Liver (tissue), 3 donors: Measurements from ENCODE around the gene EFCAB12.

ENCODE experiments used
- ATF3 ChIP-seq: IDR thresholded peaks from 2 replicates; pipeline ENCODE4 v1.6.1; 2016; ENCODE audit warnings: antibody characterized with exemption
- FOXA1 ChIP-seq: IDR thresholded peaks from 2 replicates; pipeline ENCODE4 v1.6.1; 2016; ENCODE audit warnings: antibody characterized with exemption
- JUND ChIP-seq, 2 donors: IDR thresholded peaks; 2 replicates each; pipeline ENCODE4 v1.6.1; 2016; ENCODE audit warnings: antibody characterized with exemption in 2 of 2
- RAD21 ChIP-seq, 2 donors: IDR thresholded peaks; 2 replicates each; pipeline ENCODE4 v1.6.1; 2016; ENCODE audit warnings: antibody characterized with exemption in 2 of 2, mild to moderate bottlenecking in 2 of 2
- RXRA ChIP-seq, 2 donors: IDR thresholded peaks; 2 replicates each; pipeline ENCODE4 v1.6.1; 2017 to 2018; ENCODE audit warnings: antibody characterized with exemption in 2 of 2, mild to moderate bottlenecking in 1 of 2
- SP1 ChIP-seq: IDR thresholded peaks from 2 replicates; pipeline ENCODE4 v1.6.1; 2018; ENCODE audit warnings: antibody characterized with exemption, mild to moderate bottlenecking
- TAF1 ChIP-seq: conservative IDR thresholded peaks from 2 replicates; pipeline ENCODE4 v1.6.1; 2016; ENCODE audit warnings: antibody characterized with exemption, mild to moderate bottlenecking
- TF ChIP-seq, protein P1 (sequence below): fragments of 150-350 bp; IDR thresholded peaks from 2 replicates; pipeline ENCODE4 v1.5.1; 2017; ENCODE audit warnings: improper control_type of control experiment, low read depth, low read length; ENCODE audit not compliant: missing input control
- TF ChIP-seq, protein P2 (sequence below): IDR thresholded peaks from 2 replicates; pipeline ENCODE4 v1.6.1; 2016; ENCODE audit warnings: antibody characterized with exemption
- TF ChIP-seq, protein P3 (sequence below): IDR thresholded peaks from 2 replicates; pipeline ENCODE4 v1.6.1; 2016; ENCODE audit warnings: antibody characterized with exemption, mild to moderate bottlenecking
- donor health status: healthy.
- donor health status: healthy.

GRCh38 chr3:129435367-129435766 lies 6.9 kb upstream of the EFCAB12 start:
- TF ChIP-seq, protein P1, sequence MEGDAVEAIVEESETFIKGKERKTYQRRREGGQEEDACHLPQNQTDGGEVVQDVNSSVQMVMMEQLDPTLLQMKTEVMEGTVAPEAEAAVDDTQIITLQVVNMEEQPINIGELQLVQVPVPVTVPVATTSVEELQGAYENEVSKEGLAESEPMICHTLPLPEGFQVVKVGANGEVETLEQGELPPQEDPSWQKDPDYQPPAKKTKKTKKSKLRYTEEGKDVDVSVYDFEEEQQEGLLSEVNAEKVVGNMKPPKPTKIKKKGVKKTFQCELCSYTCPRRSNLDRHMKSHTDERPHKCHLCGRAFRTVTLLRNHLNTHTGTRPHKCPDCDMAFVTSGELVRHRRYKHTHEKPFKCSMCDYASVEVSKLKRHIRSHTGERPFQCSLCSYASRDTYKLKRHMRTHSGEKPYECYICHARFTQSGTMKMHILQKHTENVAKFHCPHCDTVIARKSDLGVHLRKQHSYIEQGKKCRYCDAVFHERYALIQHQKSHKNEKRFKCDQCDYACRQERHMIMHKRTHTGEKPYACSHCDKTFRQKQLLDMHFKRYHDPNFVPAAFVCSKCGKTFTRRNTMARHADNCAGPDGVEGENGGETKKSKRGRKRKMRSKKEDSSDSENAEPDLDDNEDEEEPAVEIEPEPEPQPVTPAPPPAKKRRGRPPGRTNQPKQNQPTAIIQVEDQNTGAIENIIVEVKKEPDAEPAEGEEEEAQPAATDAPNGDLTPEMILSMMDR: no peak
- no peak for TF ChIP-seq FOXA1
- TF ChIP-seq SP1: no peak
- no peak for TF ChIP-seq ATF3
- no peak for TF ChIP-seq JUND (IDR thresholded peaks at IDR 0.05)
- TF ChIP-seq RAD21 (IDR thresholded peaks at IDR 0.05): peak in 1 of 2 donors; percentile 12
- no peak for TF ChIP-seq RXRA (IDR thresholded peaks at IDR 0.05)
- TF ChIP-seq, protein P2, sequence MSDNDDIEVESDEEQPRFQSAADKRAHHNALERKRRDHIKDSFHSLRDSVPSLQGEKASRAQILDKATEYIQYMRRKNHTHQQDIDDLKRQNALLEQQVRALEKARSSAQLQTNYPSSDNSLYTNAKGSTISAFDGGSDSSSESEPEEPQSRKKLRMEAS: no peak
- TF ChIP-seq, protein P3, sequence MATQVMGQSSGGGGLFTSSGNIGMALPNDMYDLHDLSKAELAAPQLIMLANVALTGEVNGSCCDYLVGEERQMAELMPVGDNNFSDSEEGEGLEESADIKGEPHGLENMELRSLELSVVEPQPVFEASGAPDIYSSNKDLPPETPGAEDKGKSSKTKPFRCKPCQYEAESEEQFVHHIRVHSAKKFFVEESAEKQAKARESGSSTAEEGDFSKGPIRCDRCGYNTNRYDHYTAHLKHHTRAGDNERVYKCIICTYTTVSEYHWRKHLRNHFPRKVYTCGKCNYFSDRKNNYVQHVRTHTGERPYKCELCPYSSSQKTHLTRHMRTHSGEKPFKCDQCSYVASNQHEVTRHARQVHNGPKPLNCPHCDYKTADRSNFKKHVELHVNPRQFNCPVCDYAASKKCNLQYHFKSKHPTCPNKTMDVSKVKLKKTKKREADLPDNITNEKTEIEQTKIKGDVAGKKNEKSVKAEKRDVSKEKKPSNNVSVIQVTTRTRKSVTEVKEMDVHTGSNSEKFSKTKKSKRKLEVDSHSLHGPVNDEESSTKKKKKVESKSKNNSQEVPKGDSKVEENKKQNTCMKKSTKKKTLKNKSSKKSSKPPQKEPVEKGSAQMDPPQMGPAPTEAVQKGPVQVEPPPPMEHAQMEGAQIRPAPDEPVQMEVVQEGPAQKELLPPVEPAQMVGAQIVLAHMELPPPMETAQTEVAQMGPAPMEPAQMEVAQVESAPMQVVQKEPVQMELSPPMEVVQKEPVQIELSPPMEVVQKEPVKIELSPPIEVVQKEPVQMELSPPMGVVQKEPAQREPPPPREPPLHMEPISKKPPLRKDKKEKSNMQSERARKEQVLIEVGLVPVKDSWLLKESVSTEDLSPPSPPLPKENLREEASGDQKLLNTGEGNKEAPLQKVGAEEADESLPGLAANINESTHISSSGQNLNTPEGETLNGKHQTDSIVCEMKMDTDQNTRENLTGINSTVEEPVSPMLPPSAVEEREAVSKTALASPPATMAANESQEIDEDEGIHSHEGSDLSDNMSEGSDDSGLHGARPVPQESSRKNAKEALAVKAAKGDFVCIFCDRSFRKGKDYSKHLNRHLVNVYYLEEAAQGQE: no peak
- no peak for TF ChIP-seq TAF1
